Measurements from ENCODE around the gene RHBDF2. TPM values are rescaled to one million over a fixed set of nuclear protein-coding genes. Genes with fewer than 3 reads are reported as not detected.
"Not testable (repeated sequence)": the region's sequence is repeated elsewhere in the genome, so short reads cannot be mapped to it uniquely, and the experiment has no call there.

The RHBDF2 gene
- total RNA-seq, 1 donor from 2014 or later = 0.79 TPM

DNA sequence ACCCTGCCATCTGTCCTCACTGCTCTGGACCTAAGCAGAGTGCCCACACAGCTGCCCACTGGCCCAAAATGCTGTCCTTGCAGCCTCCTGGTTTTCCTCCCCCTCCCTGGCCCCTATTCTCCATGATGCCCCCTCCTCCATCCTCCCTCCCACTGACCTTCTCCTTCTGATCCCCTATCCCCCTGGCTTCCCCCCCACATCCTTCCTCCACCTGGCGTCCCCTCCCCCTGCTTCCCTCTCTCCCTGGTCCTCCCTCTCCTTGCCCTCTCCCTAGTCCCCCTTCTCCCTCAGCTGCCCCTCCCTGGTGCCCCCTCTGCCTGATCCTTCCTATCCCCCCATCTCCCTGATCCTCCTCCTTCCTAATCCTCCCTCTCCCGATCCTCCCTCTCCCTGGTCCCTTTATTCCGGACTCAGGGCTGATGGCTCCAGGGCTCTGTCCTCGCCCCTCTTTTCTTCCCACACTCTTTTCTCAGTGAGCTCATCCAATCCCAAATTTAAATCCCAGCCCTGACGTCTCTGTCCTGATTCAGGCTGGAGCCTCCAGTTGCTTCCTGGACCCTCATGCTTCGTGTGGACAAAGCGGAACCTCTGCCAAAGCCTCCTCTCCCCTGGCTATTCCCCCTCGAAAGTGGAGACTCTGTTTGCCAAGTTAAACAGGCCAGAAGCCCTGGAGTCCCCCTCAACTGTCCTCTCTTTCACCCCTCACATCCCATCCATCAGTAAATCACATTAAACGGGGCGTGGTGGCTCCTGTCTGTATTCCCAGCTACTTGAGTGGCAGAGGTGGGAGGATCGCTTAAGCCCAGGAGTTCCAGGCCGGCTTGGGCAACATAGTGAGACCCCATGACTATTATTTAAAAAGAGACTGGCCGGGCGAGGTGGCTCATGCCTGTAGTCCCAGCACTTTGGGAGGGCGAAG lies 18.1 kb upstream of the RHBDF2 start:
- H3K27me3 Mint-ChIP-seq (ENCODE audit: insufficient read depth, low read depth) = peaks cover 11% of the 10 kb centered on the region

DNA sequence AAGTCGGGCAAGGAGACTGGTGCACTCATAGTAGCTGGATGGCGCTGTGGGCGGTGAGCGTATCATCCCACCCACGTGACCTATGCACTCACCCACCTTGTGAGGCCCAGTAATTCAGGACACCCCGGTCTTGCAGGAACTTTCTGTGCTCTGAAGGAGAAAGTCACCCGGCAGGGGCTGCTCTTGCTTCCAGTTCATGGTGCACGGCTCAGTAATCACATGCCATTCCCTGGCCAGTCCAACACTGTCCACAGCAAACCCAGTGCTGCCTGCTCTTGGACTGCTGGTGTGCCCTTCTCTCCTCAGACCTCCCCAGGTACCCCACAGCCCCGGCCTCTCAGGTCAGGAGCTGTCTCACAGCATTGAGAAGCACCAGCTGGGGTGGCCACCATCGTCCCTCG lies 16.4 kb upstream of the RHBDF2 start:
- no peaks in the 10 kb centered on the region for H3K9me3 Mint-ChIP-seq
- Histone ChIP-seq H3F3A (ENCODE audit: low read depth) (peaks cover 4% of the 10 kb centered on the region), H2AFZ (replicated peaks) (no peak overlapping the region), H3K79me2 (ENCODE audit: low read depth) (no peaks in the 10 kb centered on the region), H3K27ac (no peak overlapping the region), H3K36me3 (no peaks in the 10 kb centered on the region), H3K4me3 (no peak overlapping the region), H3K9me3 (ENCODE audit: low read depth) (no peaks in the 10 kb centered on the region), H3K4me1 (peaks cover 3% of the 10 kb centered on the region), H4K20me1 (ENCODE audit: low read depth) (no peaks in the 10 kb centered on the region), H3K9ac (no peak overlapping the region), H3K27me3 (peaks cover 4% of the 10 kb centered on the region), H3K4me2 (no peak overlapping the region)
- no peak overlapping the region for H3K4me3 Mint-ChIP-seq
- peaks cover 15% of the 10 kb centered on the region for H3K4me1 Mint-ChIP-seq
- DNase-seq (ENCODE audit: low spot score) = no peak
- no peak overlapping the region for H3K27ac Mint-ChIP-seq
- H3K27me3 Mint-ChIP-seq (ENCODE audit: insufficient read depth, low read depth) = peaks cover 9% of the 10 kb centered on the region
- no peaks in the 10 kb centered on the region for H3K36me3 Mint-ChIP-seq
- TF ChIP-seq EZH2phosphoT487 (IDR thresholded peaks at IDR 0.05) (no peak), EZH2 (IDR thresholded peaks at IDR 0.05) (no peak)
- TF ChIP-seq, protein P1, sequence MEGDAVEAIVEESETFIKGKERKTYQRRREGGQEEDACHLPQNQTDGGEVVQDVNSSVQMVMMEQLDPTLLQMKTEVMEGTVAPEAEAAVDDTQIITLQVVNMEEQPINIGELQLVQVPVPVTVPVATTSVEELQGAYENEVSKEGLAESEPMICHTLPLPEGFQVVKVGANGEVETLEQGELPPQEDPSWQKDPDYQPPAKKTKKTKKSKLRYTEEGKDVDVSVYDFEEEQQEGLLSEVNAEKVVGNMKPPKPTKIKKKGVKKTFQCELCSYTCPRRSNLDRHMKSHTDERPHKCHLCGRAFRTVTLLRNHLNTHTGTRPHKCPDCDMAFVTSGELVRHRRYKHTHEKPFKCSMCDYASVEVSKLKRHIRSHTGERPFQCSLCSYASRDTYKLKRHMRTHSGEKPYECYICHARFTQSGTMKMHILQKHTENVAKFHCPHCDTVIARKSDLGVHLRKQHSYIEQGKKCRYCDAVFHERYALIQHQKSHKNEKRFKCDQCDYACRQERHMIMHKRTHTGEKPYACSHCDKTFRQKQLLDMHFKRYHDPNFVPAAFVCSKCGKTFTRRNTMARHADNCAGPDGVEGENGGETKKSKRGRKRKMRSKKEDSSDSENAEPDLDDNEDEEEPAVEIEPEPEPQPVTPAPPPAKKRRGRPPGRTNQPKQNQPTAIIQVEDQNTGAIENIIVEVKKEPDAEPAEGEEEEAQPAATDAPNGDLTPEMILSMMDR (IDR thresholded peaks at IDR 0.05) = no peak

More for the DNA sequence above, 18.1 kb upstream of the RHBDF2 start:
- peak overlapping the region; percentile 57 for H3K27ac Mint-ChIP-seq
- Histone ChIP-seq H3K4me3 (no peak overlapping the region), H3F3A (ENCODE audit: low read depth) (peaks cover 4% of the 10 kb centered on the region), H3K9me3 (ENCODE audit: low read depth) (no peaks in the 10 kb centered on the region), H4K20me1 (ENCODE audit: low read depth) (no peaks in the 10 kb centered on the region), H3K79me2 (ENCODE audit: low read depth) (no peaks in the 10 kb centered on the region), H3K9ac (no peak overlapping the region), H3K27me3 (peaks cover 16% of the 10 kb centered on the region), H2AFZ (replicated peaks) (peak overlapping the region; percentile 57), H3K36me3 (no peaks in the 10 kb centered on the region), H3K4me1 (peaks cover 3% of the 10 kb centered on the region), H3K4me2 (peak overlapping the region; percentile 38), H3K27ac (no peak overlapping the region)
- H3K4me1 Mint-ChIP-seq = peaks cover 14% of the 10 kb centered on the region
- no peak overlapping the region for H3K4me3 Mint-ChIP-seq
- H3K36me3 Mint-ChIP-seq = no peaks in the 10 kb centered on the region
- TF ChIP-seq, protein P1 (IDR thresholded peaks at IDR 0.05) = no peak
- no peak for TF ChIP-seq EZH2 (IDR thresholded peaks at IDR 0.05)
- no peak for TF ChIP-seq EZH2phosphoT487 (IDR thresholded peaks at IDR 0.05)
- H3K9me3 Mint-ChIP-seq = no peaks in the 10 kb centered on the region
- DNase-seq (ENCODE audit: low spot score) = no peak

DNA sequence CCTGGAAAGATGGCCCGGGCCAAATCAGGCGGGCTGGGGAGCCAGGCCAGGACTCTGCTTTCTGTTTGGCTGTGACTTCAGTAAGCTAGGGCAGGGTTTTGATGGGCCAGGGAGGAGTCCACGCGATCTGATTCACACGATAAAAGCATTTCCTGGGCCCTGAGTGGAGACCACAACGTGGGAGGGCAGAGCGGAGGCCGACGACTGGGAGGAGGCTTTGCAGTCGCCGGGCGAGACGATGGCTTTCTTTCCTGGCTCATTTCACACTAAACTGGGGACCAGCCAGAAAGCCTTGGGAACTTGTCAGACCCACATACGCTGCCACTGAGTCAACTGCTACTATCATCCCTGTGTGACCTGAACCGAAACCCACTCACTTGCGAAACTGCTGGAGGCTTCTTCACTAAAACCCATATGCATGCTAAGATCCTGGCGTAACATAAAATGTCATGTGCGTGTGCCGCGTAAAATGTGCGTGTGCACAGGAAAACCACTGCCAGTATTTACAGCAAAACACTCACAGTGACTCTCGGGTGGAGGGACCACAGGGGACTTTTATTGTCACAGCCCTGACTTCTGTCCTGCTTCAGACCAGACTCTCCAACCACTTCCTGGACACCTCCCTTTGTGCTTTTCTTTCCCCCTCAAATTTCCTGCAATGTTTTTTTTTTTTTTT lies 14.2 kb upstream of the RHBDF2 start:
- H3K27me3 Mint-ChIP-seq (ENCODE audit: insufficient read depth, low read depth) = peaks cover 9% of the 10 kb centered on the region
- TF ChIP-seq EZH2 (IDR thresholded peaks at IDR 0.05) = no peak
- no peak for TF ChIP-seq EZH2phosphoT487 (IDR thresholded peaks at IDR 0.05)
- TF ChIP-seq, protein P1 (IDR thresholded peaks at IDR 0.05) = no peak
- DNase-seq (ENCODE audit: low spot score) = no peak
- Histone ChIP-seq H2AFZ (replicated peaks) (no peak overlapping the region), H3K36me3 (no peaks in the 10 kb centered on the region), H3K9ac (no peak overlapping the region), H3K4me3 (no peak overlapping the region), H3F3A (ENCODE audit: low read depth) (peaks cover 4% of the 10 kb centered on the region), H3K27ac (no peak overlapping the region), H3K79me2 (ENCODE audit: low read depth) (no peaks in the 10 kb centered on the region), H4K20me1 (ENCODE audit: low read depth) (no peaks in the 10 kb centered on the region), H3K4me2 (no peak overlapping the region), H3K27me3 (no peaks in the 10 kb centered on the region), H3K9me3 (ENCODE audit: low read depth) (no peaks in the 10 kb centered on the region), H3K4me1 (peaks cover 3% of the 10 kb centered on the region)
- H3K4me3 Mint-ChIP-seq = no peak overlapping the region
- H3K36me3 Mint-ChIP-seq = no peaks in the 10 kb centered on the region
- H3K27ac Mint-ChIP-seq = peak overlapping the region; percentile 37
- H3K9me3 Mint-ChIP-seq = no peaks in the 10 kb centered on the region
- peaks cover 19% of the 10 kb centered on the region for H3K4me1 Mint-ChIP-seq

DNA sequence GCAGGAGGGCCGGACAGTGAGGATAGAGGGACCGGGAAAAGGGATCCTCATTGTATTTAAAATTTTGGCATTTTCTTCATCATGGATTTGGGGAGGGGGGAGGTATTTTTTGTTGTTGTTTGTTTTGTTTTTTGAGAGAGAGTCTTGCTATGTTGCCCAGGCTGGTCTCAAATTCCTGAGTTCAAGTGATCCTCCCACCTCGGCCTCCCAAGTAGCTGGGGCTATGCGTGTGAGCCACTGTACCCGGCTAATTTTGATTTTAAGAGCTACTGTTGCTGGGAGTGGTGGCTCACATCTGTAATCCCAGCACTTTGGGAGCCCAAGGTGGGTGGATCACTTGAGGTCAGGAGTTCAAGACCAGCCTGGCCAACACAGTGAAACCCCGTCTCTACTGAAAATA lies 13.1 kb upstream of the RHBDF2 start:
- peaks cover 11% of the 10 kb centered on the region for H3K27me3 Mint-ChIP-seq (ENCODE audit: insufficient read depth, low read depth)

More for the DNA sequence above, 13.1 kb upstream of the RHBDF2 start:
- not testable (repeated sequence) for H3K36me3 ChIP-seq; H3K4me3 Mint-ChIP-seq; H3K9ac ChIP-seq; H3K79me2 ChIP-seq (ENCODE audit: low read depth); H3K27ac Mint-ChIP-seq; H3K4me1 ChIP-seq; DNase-seq (ENCODE audit: low spot score); H3K27ac ChIP-seq; H3K9me3 ChIP-seq (ENCODE audit: low read depth); H3K9me3 Mint-ChIP-seq; H4K20me1 ChIP-seq (ENCODE audit: low read depth); H3K27me3 ChIP-seq; H3K4me2 ChIP-seq; H2AFZ ChIP-seq (replicated peaks); H3K36me3 Mint-ChIP-seq; H3F3A ChIP-seq (ENCODE audit: low read depth); H3K4me3 ChIP-seq
- peaks cover 19% of the 10 kb centered on the region for H3K4me1 Mint-ChIP-seq

Data from neural progenitor cell (in vitro differentiated cells).